CD4-positive, alpha-beta memory T cell (primary cell): ENCODE measurements around the gene TTLL5. TPM values are rescaled to one million over a fixed set of nuclear protein-coding genes. Genes with fewer than 3 reads are reported as not detected.
A peak's percentile ranks its signal among the peaks of the same experiment; 100 is the strongest.

Source experiments
- CTCF ChIA-PET: fragments of 350-600 bp; sonication (Branson Sonifier 250); formaldehyde crosslinking; loops from one replicate; lab custom pipeline; 2021; ENCODE audit warnings: inconsistent platforms; ENCODE audit not compliant: partially characterized antibody; lab: Charles Lee
- POLR2A ChIA-PET: fragments of 350-600 bp; sonication (Branson Sonifier 250); formaldehyde crosslinking; loops from one replicate; lab custom pipeline; 2021; ENCODE audit not compliant: partially characterized antibody; lab: Charles Lee
- DNase-seq, 5 donors: peaks; one replicate each; pipeline versions ENCODE4 v3.0.0 to v3.0.0-alpha.2; 2020 to 2022; ENCODE audit warnings: mixed read lengths in 1 of 5
- H3K27ac ChIP-seq: one replicate; pipeline ENCODE4 v1.7.0; 2013; ENCODE audit warnings: low read depth, low read length
- H3K27me3 ChIP-seq: 2 replicates; pipeline ENCODE4 v1.7.0; 2013; ENCODE audit warnings: mild to moderate bottlenecking, low read length, moderate library complexity; ENCODE audit not compliant: insufficient read depth
- H3K36me3 ChIP-seq: 2 replicates; pipeline ENCODE4 v1.7.0; 2013; ENCODE audit warnings: mild to moderate bottlenecking, low read length, moderate library complexity; ENCODE audit not compliant: insufficient read depth
- H3K4me1 ChIP-seq: 2 replicates; pipeline ENCODE4 v1.7.0; 2013; ENCODE audit warnings: mild to moderate bottlenecking, low read length, moderate library complexity; ENCODE audit not compliant: insufficient read depth
- H3K4me3 ChIP-seq, 2 donors: one replicate each; pipeline ENCODE4 v1.7.0; 2013; ENCODE audit warnings: low read length in 2 of 2, mild to moderate bottlenecking in 1 of 2
- H3K9me3 ChIP-seq, 2 donors: one replicate each; pipeline ENCODE4 v1.7.0; 2013; ENCODE audit warnings: low read length in 2 of 2, control low read depth in 1 of 2; ENCODE audit not compliant: control insufficient read depth in 1 of 2
- H3K27ac Mint-ChIP-seq, 7 donors: one replicate each; pipeline ENCODE4 v1.8.0; 2020 to 2021; ENCODE audit warnings: mixed read lengths in 7 of 7, mild to moderate bottlenecking in 6 of 7, inconsistent platforms in 3 of 7, moderate library complexity in 3 of 7
- H3K27me3 Mint-ChIP-seq, 2 donors: one replicate each; pipeline ENCODE4 v1.8.0; 2020 to 2021; ENCODE audit warnings: mixed read lengths in 2 of 2
- H3K36me3 Mint-ChIP-seq, 2 donors: one replicate each; pipeline ENCODE4 v1.8.0; 2020 to 2021; ENCODE audit warnings: mixed read lengths in 2 of 2, inconsistent platforms in 1 of 2, mild to moderate bottlenecking in 1 of 2
- H3K4me1 Mint-ChIP-seq, 4 donors: one replicate each; pipeline ENCODE4 v1.8.0; 2020 to 2021; ENCODE audit warnings: mixed read lengths in 4 of 4, mild to moderate bottlenecking in 1 of 4
- H3K4me3 Mint-ChIP-seq, 8 donors: one replicate each; pipeline ENCODE4 v1.8.0; 2020 to 2021; ENCODE audit warnings: mixed read lengths in 8 of 8, mild to moderate bottlenecking in 7 of 8, moderate library complexity in 6 of 8, inconsistent platforms in 3 of 8
- H3K9me3 Mint-ChIP-seq, 8 donors: one replicate each; pipeline ENCODE4 v1.8.0; 2020 to 2021; ENCODE audit warnings: mixed read lengths in 8 of 8, mild to moderate bottlenecking in 5 of 8, inconsistent platforms in 3 of 8, moderate library complexity in 1 of 8
- intact Hi-C: fragments of 100-400 bp; cut with micrococcal nuclease; formaldehyde crosslinking; loops from one replicate; pipeline ENCODE4 v1.15.1; 2023
- polyA plus RNA-seq, 2 donors: library from polyadenylated mRNA; unstranded; fragments of 300-500 nt; fragmentation: Illumina TruSeq; gene quantifications; one replicate each; pipeline ENCODE4 v1.2.3, GENCODE V29; 2021
- total RNA-seq, 2 experiments: library from RNA; stranded (reverse); gene quantifications; one replicate each; pipeline ENCODE4 v1.2.3, GENCODE V29; 2021

The TTLL5 gene
- total and polyA plus RNA-seq, 4 experiments from 2014 or later = 8.4 to 28.2 (median 20.5) TPM

- Mint-ChIP-seq H3K4me1 (no peaks in the 10 kb centered on the region), H3K27ac (no peak overlapping the region), H3K36me3 (peaks cover 65 to 83% of the 10 kb centered on the region in 2 donors), H3K4me3 (no peak overlapping the region), H3K27me3 (no peaks in the 10 kb centered on the region), H3K9me3 (peaks cover 0 to 15% (median 7%) of the 10 kb centered on the region in 8 donors)
- H3K4me3 ChIP-seq = no peak overlapping the region
- H3K27me3 ChIP-seq = no peaks in the 10 kb centered on the region
- H3K36me3 ChIP-seq = peaks cover 4% of the 10 kb centered on the region
- DNase-seq = no peak
- H3K9me3 ChIP-seq = no peaks in the 10 kb centered on the region
- no peak overlapping the region for H3K27ac ChIP-seq
- ChIA-PET CTCF (no interaction called here), POLR2A (no interaction called here)
- H3K4me1 ChIP-seq = no peaks in the 10 kb centered on the region
- intact Hi-C loops = no loop called here
Measured at GRCh38 chr14:75748336-75748735, 87.3 kb downstream of the TTLL5 start.

- ChIA-PET POLR2A (no interaction called here), CTCF (no interaction called here)
- Mint-ChIP-seq H3K27me3 (no peaks in the 10 kb centered on the region), H3K27ac (no peak overlapping the region), H3K36me3 (peaks cover 57 to 72% of the 10 kb centered on the region in 2 donors), H3K4me3 (no peak overlapping the region), H3K4me1 (no peaks in the 10 kb centered on the region), H3K9me3 (peaks cover 0 to 15% (median 8%) of the 10 kb centered on the region in 8 donors)
- Histone ChIP-seq H3K36me3 (peaks cover 4% of the 10 kb centered on the region), H3K4me3 (no peak overlapping the region), H3K9me3 (no peaks in the 10 kb centered on the region), H3K27me3 (no peaks in the 10 kb centered on the region), H3K27ac (no peak overlapping the region), H3K4me1 (no peaks in the 10 kb centered on the region)
- no peak for DNase-seq
- intact Hi-C loops = no loop called here
Measured at GRCh38 chr14:75751296-75751695, 90.2 kb downstream of the TTLL5 start.

GRCh38 chr14:75752086-75752485 is 91.0 kb downstream of the TTLL5 start:
- H3K27ac Mint-ChIP-seq = no peak overlapping the region
- POLR2A ChIA-PET = no interaction called here
- intact Hi-C loops = no loop called here
- no peaks in the 10 kb centered on the region for H3K9me3 ChIP-seq
- no peak for DNase-seq
- no peaks in the 10 kb centered on the region for H3K27me3 ChIP-seq
- no peak overlapping the region for H3K27ac ChIP-seq
- H3K36me3 ChIP-seq = no peaks in the 10 kb centered on the region
- H3K4me1 ChIP-seq = no peaks in the 10 kb centered on the region
- CTCF ChIA-PET = no interaction called here
- H3K9me3 Mint-ChIP-seq = peaks cover 0 to 9% (median 7%) of the 10 kb centered on the region in 8 donors
- no peaks in the 10 kb centered on the region for H3K27me3 Mint-ChIP-seq
- peaks cover 53 to 68% of the 10 kb centered on the region in 2 donors for H3K36me3 Mint-ChIP-seq
- H3K4me3 ChIP-seq = no peak overlapping the region
- H3K4me1 Mint-ChIP-seq = no peaks in the 10 kb centered on the region
- H3K4me3 Mint-ChIP-seq = no peak overlapping the region

- Histone ChIP-seq H3K4me1 (no peaks in the 10 kb centered on the region), H3K27me3 (no peaks in the 10 kb centered on the region), H3K4me3 (no peak overlapping the region), H3K27ac (no peak overlapping the region), H3K9me3 (no peaks in the 10 kb centered on the region), H3K36me3 (no peaks in the 10 kb centered on the region)
- intact Hi-C loops = no loop called here
- no peak for DNase-seq
- peaks cover 0 to 2% (median 0%) of the 10 kb centered on the region in 8 donors for H3K9me3 Mint-ChIP-seq
- H3K36me3 Mint-ChIP-seq = peaks cover 45 to 65% of the 10 kb centered on the region in 2 donors
- H3K4me1 Mint-ChIP-seq = no peaks in the 10 kb centered on the region
- CTCF ChIA-PET = no interaction called here
- H3K27me3 Mint-ChIP-seq = no peaks in the 10 kb centered on the region
- H3K27ac Mint-ChIP-seq = no peak overlapping the region
- no peak overlapping the region for H3K4me3 Mint-ChIP-seq
- POLR2A ChIA-PET = no interaction called here
Measured at GRCh38 chr14:75752907-75753594, 92.0 kb downstream of the TTLL5 start.

- H3K4me3 ChIP-seq = no peak overlapping the region
- no peaks in the 10 kb centered on the region for H3K36me3 ChIP-seq
- H3K9me3 Mint-ChIP-seq = peaks cover 0 to 2% (median 0%) of the 10 kb centered on the region in 8 donors
- CTCF ChIA-PET = interaction anchor here (1.7 kb wide), 1 partner anchor 153 kb away, joined by 4 read pairs; no protein-coding TSS in a partner anchor
- DNase-seq = no peak
- H3K4me1 Mint-ChIP-seq = no peaks in the 10 kb centered on the region
- H3K4me1 ChIP-seq = no peaks in the 10 kb centered on the region
- no peaks in the 10 kb centered on the region for H3K9me3 ChIP-seq
- POLR2A ChIA-PET = no interaction called here
- peak overlapping the region in 1 of 7 donors; percentile 46 for H3K27ac Mint-ChIP-seq
- no peaks in the 10 kb centered on the region for H3K27me3 ChIP-seq
- H3K27me3 Mint-ChIP-seq = no peaks in the 10 kb centered on the region
- H3K36me3 Mint-ChIP-seq = peaks cover 40 to 60% of the 10 kb centered on the region in 2 donors
- intact Hi-C loops = no loop called here
- H3K27ac ChIP-seq = no peak overlapping the region
- H3K4me3 Mint-ChIP-seq = no peak overlapping the region
Measured at GRCh38 chr14:75753696-75754095, 92.7 kb downstream of the TTLL5 start.

- Mint-ChIP-seq H3K36me3 (peaks cover 23 to 44% of the 10 kb centered on the region in 2 donors), H3K9me3 (peaks cover 0 to 3% (median 0%) of the 10 kb centered on the region in 8 donors), H3K4me3 (no peak overlapping the region), H3K27me3 (no peaks in the 10 kb centered on the region), H3K27ac (no peak overlapping the region), H3K4me1 (no peaks in the 10 kb centered on the region)
- Histone ChIP-seq H3K36me3 (no peaks in the 10 kb centered on the region), H3K4me3 (no peak overlapping the region), H3K27ac (no peak overlapping the region), H3K9me3 (no peaks in the 10 kb centered on the region), H3K27me3 (no peaks in the 10 kb centered on the region), H3K4me1 (no peaks in the 10 kb centered on the region)
- ChIA-PET CTCF (no interaction called here), POLR2A (interaction anchor here (1.7 kb wide), 1 partner anchor 8 kb away, joined by 3 read pairs; no protein-coding TSS in a partner anchor)
- intact Hi-C loops = no loop called here
- no peak for DNase-seq
Measured at GRCh38 chr14:75757644-75758402, 96.8 kb downstream of the TTLL5 start.

- H3K4me3 ChIP-seq = no peak overlapping the region
- intact Hi-C loops = no loop called here
- Mint-ChIP-seq H3K4me3 (no peak overlapping the region), H3K36me3 (peaks cover 5 to 15% of the 10 kb centered on the region in 2 donors), H3K27ac (no peak overlapping the region), H3K4me1 (no peaks in the 10 kb centered on the region), H3K9me3 (peaks cover 0 to 1% (median 0%) of the 10 kb centered on the region in 8 donors), H3K27me3 (no peaks in the 10 kb centered on the region)
- H3K36me3 ChIP-seq = no peaks in the 10 kb centered on the region
- H3K27me3 ChIP-seq = no peaks in the 10 kb centered on the region
- H3K4me1 ChIP-seq = no peaks in the 10 kb centered on the region
- H3K9me3 ChIP-seq = no peaks in the 10 kb centered on the region
- POLR2A ChIA-PET = no interaction called here
- no peak overlapping the region for H3K27ac ChIP-seq
- CTCF ChIA-PET = no interaction called here
- no peak for DNase-seq
Measured at GRCh38 chr14:75764020-75764419, 103.0 kb downstream of the TTLL5 start.
